H9 (cell line): ENCODE measurements around the gene EEF2K. TPM values are rescaled to one million over a fixed set of nuclear protein-coding genes. Genes with fewer than 3 reads are reported as not detected.

Source experiments
- DNase-seq: peaks from one replicate; pipeline ENCODE4 v3.0.0-alpha.2; 2017
- H2AFZ ChIP-seq: one replicate; pipeline ENCODE4 v1.6.1; 2013; ENCODE audit warnings: mild to moderate bottlenecking, low read length, control low read depth, moderate library complexity
- H2AK5ac ChIP-seq: 2 replicates; pipeline ENCODE4 v1.6.1; 2013; ENCODE audit warnings: low read length, control low read depth, mixed read lengths; ENCODE audit not compliant: insufficient read length
- H2BK120ac ChIP-seq: one replicate; pipeline ENCODE4 v1.6.1; 2013; ENCODE audit warnings: low read depth, mild to moderate bottlenecking, low read length, control low read depth, inconsistent platforms; ENCODE audit not compliant: poor library complexity, severe bottlenecking
- H2BK12ac ChIP-seq: 2 replicates; pipeline ENCODE4 v1.6.1; 2013; ENCODE audit warnings: low read length, control low read depth, mixed read lengths, low read depth; ENCODE audit not compliant: insufficient read length
- H2BK15ac ChIP-seq: 2 replicates; pipeline ENCODE4 v1.6.1; 2013; ENCODE audit warnings: low read depth, low read length, control low read depth
- H2BK20ac ChIP-seq: one replicate; pipeline ENCODE4 v1.6.1; 2013; ENCODE audit warnings: low read depth, mild to moderate bottlenecking, low read length, control low read depth, inconsistent platforms; ENCODE audit not compliant: poor library complexity, severe bottlenecking
- H2BK5ac ChIP-seq: 2 replicates; pipeline ENCODE4 v1.6.1; 2013; ENCODE audit warnings: low read length, control low read depth, mixed read lengths; ENCODE audit not compliant: insufficient read length
- H3K14ac ChIP-seq: 2 replicates; pipeline ENCODE4 v1.6.1; 2013; ENCODE audit warnings: low read length, control low read depth; ENCODE audit not compliant: insufficient read depth
- H3K18ac ChIP-seq: 2 replicates; pipeline ENCODE4 v1.6.1; 2013; ENCODE audit warnings: low read depth, mild to moderate bottlenecking, mixed read lengths, low read length, control low read depth; ENCODE audit not compliant: insufficient read length
- H3K23ac ChIP-seq: 2 replicates; pipeline ENCODE4 v1.6.1; 2013; ENCODE audit warnings: low read length, control low read depth, mixed read lengths, low read depth; ENCODE audit not compliant: insufficient read length
- H3K23me2 ChIP-seq: 2 replicates; pipeline ENCODE4 v1.6.1; 2013; ENCODE audit warnings: low read depth, mild to moderate bottlenecking, mixed read lengths, low read length, control low read depth; ENCODE audit not compliant: insufficient read length, poor library complexity, severe bottlenecking
- H3K27ac ChIP-seq: 2 replicates; pipeline ENCODE4 v1.5.1; 2013; ENCODE audit warnings: low read length, control low read depth, mixed read lengths, low read depth; ENCODE audit not compliant: insufficient read length
- H3K27me3 ChIP-seq: 2 replicates; pipeline ENCODE4 v1.6.1; 2013; ENCODE audit warnings: low read length, control low read depth, inconsistent platforms; ENCODE audit not compliant: insufficient read depth
- H3K4ac ChIP-seq: 2 replicates; pipeline ENCODE4 v1.6.1; 2013; ENCODE audit warnings: low read depth, mild to moderate bottlenecking, control low read depth, inconsistent platforms, low read length, moderate library complexity
- H3K4me1 ChIP-seq: 2 replicates; pipeline ENCODE4 v1.6.1; 2013; ENCODE audit warnings: low read length, control low read depth, inconsistent platforms; ENCODE audit not compliant: insufficient read depth
- H3K4me2 ChIP-seq: 2 replicates; pipeline ENCODE4 v1.6.1; 2013; ENCODE audit warnings: low read length, control low read depth, mixed read lengths; ENCODE audit not compliant: insufficient read length, insufficient read depth
- H3K56ac ChIP-seq: 2 replicates; pipeline ENCODE4 v1.6.1; 2013; ENCODE audit warnings: low read depth, mild to moderate bottlenecking, mixed read lengths, low read length, control low read depth; ENCODE audit not compliant: insufficient read length
- H3K79me1 ChIP-seq: 2 replicates; pipeline ENCODE4 v1.6.1; 2013; ENCODE audit warnings: low read depth, mild to moderate bottlenecking, moderate library complexity, low read length, control low read depth, inconsistent platforms; ENCODE audit not compliant: insufficient read depth, poor library complexity, severe bottlenecking
- H3K79me2 ChIP-seq: 2 replicates; pipeline ENCODE4 v1.6.1; 2013; ENCODE audit warnings: low read length, control low read depth, inconsistent platforms; ENCODE audit not compliant: insufficient read depth
- H3K9ac ChIP-seq: 2 replicates; pipeline ENCODE4 v1.6.1; 2013; ENCODE audit warnings: low read length, control low read depth, mixed read lengths; ENCODE audit not compliant: insufficient read length; ENCODE audit errors: extremely low read depth
- H3K9me3 ChIP-seq: one replicate; pipeline ENCODE4 v1.6.1; 2013; ENCODE audit warnings: low read depth, low read length, inconsistent platforms; ENCODE audit not compliant: control insufficient read depth
- H3T11ph ChIP-seq: one replicate; pipeline ENCODE4 v1.6.1; 2013; ENCODE audit warnings: mild to moderate bottlenecking, low read length, control low read depth, inconsistent platforms
- H4K20me1 ChIP-seq: one replicate; pipeline ENCODE4 v1.6.1; 2013; ENCODE audit not compliant: control insufficient read depth, insufficient read length, insufficient read depth
- H4K5ac ChIP-seq: 2 replicates; pipeline ENCODE4 v1.6.1; 2013; ENCODE audit warnings: low read depth, mild to moderate bottlenecking, mixed read lengths, low read length, control low read depth; ENCODE audit not compliant: insufficient read length
- H4K8ac ChIP-seq: replicated peaks from 2 replicates; pipeline ENCODE4 v1.6.1; 2013; ENCODE audit warnings: low read length, control low read depth, mixed read lengths, low read depth; ENCODE audit not compliant: insufficient read length
- H4K91ac ChIP-seq: 2 replicates; pipeline ENCODE4 v1.6.1; 2013; ENCODE audit warnings: low read depth, mild to moderate bottlenecking, moderate library complexity, mixed read lengths, low read length, control low read depth; ENCODE audit not compliant: insufficient read length
- H3K27ac Mint-ChIP-seq, 3 experiments: 2 replicates in 2 of 3; 3 replicates in 1 of 3; pipeline ENCODE4 v1.8.0; 2020 to 2021; ENCODE audit warnings: mixed read lengths in 3 of 3, mild to moderate bottlenecking in 1 of 3, moderate library complexity in 1 of 3
- H3K27me3 Mint-ChIP-seq: 2 replicates; pipeline ENCODE4 v1.8.0; 2021; ENCODE audit warnings: low read depth, mild to moderate bottlenecking, moderate library complexity, mixed read lengths
- H3K36me3 Mint-ChIP-seq, 3 experiments: 2 replicates in 2 of 3; 3 replicates in 1 of 3; pipeline ENCODE4 v1.8.0; 2020 to 2021; ENCODE audit warnings: low read depth in 3 of 3, mixed read lengths in 3 of 3; ENCODE audit not compliant: insufficient read depth in 1 of 3
- H3K4me1 Mint-ChIP-seq, 2 experiments: 2 replicates each; pipeline ENCODE4 v1.8.0; 2020; ENCODE audit warnings: mixed read lengths in 2 of 2
- H3K4me3 Mint-ChIP-seq, 2 experiments: 2 replicates in 1 of 2; 3 replicates in 1 of 2; pipeline ENCODE4 v1.8.0; 2020 to 2021; ENCODE audit warnings: mild to moderate bottlenecking in 2 of 2, mixed read lengths in 2 of 2, moderate library complexity in 1 of 2
- H3K9me3 Mint-ChIP-seq, 2 experiments: 2 replicates in 1 of 2; 3 replicates in 1 of 2; pipeline ENCODE4 v1.8.0; 2020; ENCODE audit warnings: mild to moderate bottlenecking in 2 of 2, mixed read lengths in 2 of 2, moderate library complexity in 1 of 2
- CTCF ChIP-seq: fragments of 200-600 bp; sonication (generic); conservative IDR thresholded peaks from 3 replicates; pipeline ENCODE4 v1.8.0; 2021; ENCODE audit warnings: antibody characterized with exemption, mild to moderate bottlenecking
- WGBS: extraction: QIAGEN DNeasy Blood & Tissue Kit; methylation state at CpG from one replicate; pipeline ENCODE4 v1.1.7; 2013; ENCODE audit warnings: missing lambda C conversion rate, low lambda C conversion rate, mixed read lengths; ENCODE audit not compliant: insufficient read length; ENCODE audit errors: extremely low coverage; 5-methylcytosine and 5-hydroxymethylcytosine counted together
- total RNA-seq: library from RNA; stranded (reverse); gene quantifications from 2 replicates; pipeline ENCODE4 v1.2.1, GENCODE V29; 2021

The EEF2K gene
- total RNA-seq, 1 experiment from 2014 or later: 20.7 TPM

GRCh38 chr16:22274916-22275315 lies 68.8 kb downstream of the EEF2K start:
- H3K27me3 Mint-ChIP-seq: no peaks in the 10 kb centered on the region

More at GRCh38 chr16:22274916-22275315, 68.8 kb downstream of the EEF2K start:
- WGBS: no CpG with 5 or more reads among the region's 1 CpG
- Mint-ChIP-seq H3K36me3 (peaks cover 2 to 29% (median 21%) of the 10 kb centered on the region in 3 experiments; a peak in 6 of 7 replicates), H3K4me3 (no peak overlapping the region), H3K27ac (no peak overlapping the region), H3K4me1 (peaks cover 3 to 7% of the 10 kb centered on the region in 2 experiments), H3K9me3 (no peaks in the 10 kb centered on the region)
- no peak overlapping the region for H3K23ac ChIP-seq
- no peak overlapping the region for H3K27ac ChIP-seq
- H3K18ac ChIP-seq: no peak overlapping the region
- no peaks in the 10 kb centered on the region for H3K79me1 ChIP-seq
- H3K9me3 ChIP-seq: no peaks in the 10 kb centered on the region
- DNase-seq: no peak
- no peaks in the 10 kb centered on the region for H3K23me2 ChIP-seq
- no peak overlapping the region for H2BK15ac ChIP-seq
- no peak overlapping the region for H2BK20ac ChIP-seq
- no peak overlapping the region for H4K5ac ChIP-seq
- TF ChIP-seq CTCF: no peak
- H3K4me1 ChIP-seq: no peaks in the 10 kb centered on the region
- no peak overlapping the region for H2BK5ac ChIP-seq
- H2BK120ac ChIP-seq: no peak overlapping the region
- no peak overlapping the region for H3K4me2 ChIP-seq
- no peak overlapping the region for H4K8ac ChIP-seq
- no peak overlapping the region for H2AK5ac ChIP-seq
- H2AFZ ChIP-seq: no peak overlapping the region
- no peak overlapping the region for H3K4ac ChIP-seq
- no peak overlapping the region for H4K91ac ChIP-seq
- no peak overlapping the region for H3T11ph ChIP-seq
- H2BK12ac ChIP-seq: no peak overlapping the region
- no peaks in the 10 kb centered on the region for H4K20me1 ChIP-seq
- no peak overlapping the region for H3K56ac ChIP-seq
- H3K14ac ChIP-seq: no peak overlapping the region
- no peak overlapping the region for H3K9ac ChIP-seq
- H3K27me3 ChIP-seq: no peaks in the 10 kb centered on the region
- H3K79me2 ChIP-seq: no peaks in the 10 kb centered on the region
